ENCODE measurements around the gene SLC1A2. TPM values are rescaled to one million over a fixed set of nuclear protein-coding genes. Genes with fewer than 3 reads are reported as not detected.

The SLC1A2 gene
- polyA plus RNA-seq, 1 donor: 0.43 TPM

- no peak for DNase-seq
These were observed 204.6 kb downstream of the SLC1A2 start for GRCh38 chr11:35214792-35215193.

- DNase-seq: no peak
These were observed 205.1 kb downstream of the SLC1A2 start for GRCh38 chr11:35214226-35214770.

GRCh38 chr11:35211952-35212351, 207.4 kb downstream of the SLC1A2 start:
- no peak for DNase-seq

- no peak for DNase-seq
These were observed 208.3 kb downstream of the SLC1A2 start for GRCh38 chr11:35210876-35211546.

GRCh38 chr11:35208795-35209194, 210.6 kb downstream of the SLC1A2 start:
- DNase-seq: no peak

GRCh38 chr11:35207471-35208403, 211.6 kb downstream of the SLC1A2 start:
- no peak for DNase-seq

- DNase-seq: no peak
These were observed 212.7 kb downstream of the SLC1A2 start for GRCh38 chr11:35206616-35207015.

GRCh38 chr11:35204614-35205013, 214.7 kb downstream of the SLC1A2 start:
- DNase-seq: no peak

Other genes with a start within 250 kb of the SLC1A2 start
- 8.4 TPM for gene PAMR1, start 106.1 kb upstream of the SLC1A2 start, polyA plus RNA-seq (ENCODE audit: insufficient read length)
- 5.4 TPM for gene FJX1, start 198.9 kb upstream of the SLC1A2 start, polyA plus RNA-seq (ENCODE audit: insufficient read length)
- 38.9 TPM for gene TRIM44, start 243.2 kb upstream of the SLC1A2 start, polyA plus RNA-seq (ENCODE audit: insufficient read length)